BE2C (cell line): ENCODE measurements around the gene UNC45A.

Experiments used
- DNase-seq: peaks from one replicate; pipeline ENCODE4 v3.0.0-alpha.2; 2020
- H3K27me3 ChIP-seq: fragments of 250-450 bp; sonication (Bioruptor Pico); 2 replicates; pipeline ENCODE4 v1.5.1; 2020; ENCODE audit warnings: mild to moderate bottlenecking
- H3K36me3 ChIP-seq: fragments of 250-450 bp; sonication (Bioruptor Pico); 2 replicates; pipeline ENCODE4 v1.5.1; 2020; ENCODE audit warnings: mild to moderate bottlenecking
- H3K4me1 ChIP-seq: fragments of 250-450 bp; sonication (Bioruptor Pico); 2 replicates; pipeline ENCODE4 v1.5.1; 2020
- H3K4me3 ChIP-seq: 2 replicates; pipeline ENCODE4 v1.5.1; 2011; ENCODE audit warnings: low read depth, low read length
- H3K9me3 ChIP-seq: fragments of 250-450 bp; sonication (Bioruptor Pico); 2 replicates; pipeline ENCODE4 v1.5.1; 2020
- CTCF ChIP-seq: IDR thresholded peaks from 2 replicates; pipeline ENCODE4 v1.5.1; 2012; ENCODE audit warnings: mild to moderate bottlenecking, low read depth, low read length

The UNC45A gene

GRCh38 chr15:90966262-90966661, 31.2 kb downstream of the UNC45A start:
- TF ChIP-seq CTCF: no peak
- DNase-seq: no peak
- no peaks in the 10 kb centered on the region for H3K9me3 ChIP-seq
- H3K4me1 ChIP-seq: no peaks in the 10 kb centered on the region
- H3K27me3 ChIP-seq: no peaks in the 10 kb centered on the region
- H3K4me3 ChIP-seq: no peak overlapping the region
- H3K36me3 ChIP-seq: peaks cover 94% of the 10 kb centered on the region

- no peak for DNase-seq
- H3K36me3 ChIP-seq: peaks cover 91% of the 10 kb centered on the region
- no peaks in the 10 kb centered on the region for H3K9me3 ChIP-seq
- no peaks in the 10 kb centered on the region for H3K4me1 ChIP-seq
- H3K27me3 ChIP-seq: no peaks in the 10 kb centered on the region
- no peak for TF ChIP-seq CTCF
- no peak overlapping the region for H3K4me3 ChIP-seq
These were observed 32.1 kb downstream of the UNC45A start for GRCh38 chr15:90967206-90967605.

GRCh38 chr15:90968434-90968833, 33.3 kb downstream of the UNC45A start:
- no peaks in the 10 kb centered on the region for H3K27me3 ChIP-seq
- no peaks in the 10 kb centered on the region for H3K4me1 ChIP-seq
- H3K36me3 ChIP-seq: peaks cover 91% of the 10 kb centered on the region
- H3K9me3 ChIP-seq: no peaks in the 10 kb centered on the region
- H3K4me3 ChIP-seq: no peak overlapping the region
- no peak for TF ChIP-seq CTCF
- no peak for DNase-seq

- Histone ChIP-seq H3K4me3 (no peak overlapping the region), H3K4me1 (no peaks in the 10 kb centered on the region), H3K36me3 (peaks cover 94% of the 10 kb centered on the region), H3K27me3 (no peaks in the 10 kb centered on the region), H3K9me3 (no peaks in the 10 kb centered on the region)
- DNase-seq: no peak
- TF ChIP-seq CTCF: no peak
These were observed 35.2 kb downstream of the UNC45A start for GRCh38 chr15:90970274-90970673.

GRCh38 chr15:90972133-90972532, 37.0 kb downstream of the UNC45A start:
- H3K36me3 ChIP-seq: peaks cover 95% of the 10 kb centered on the region
- no peaks in the 10 kb centered on the region for H3K9me3 ChIP-seq
- no peak overlapping the region for H3K4me3 ChIP-seq
- no peaks in the 10 kb centered on the region for H3K4me1 ChIP-seq
- no peak for DNase-seq
- TF ChIP-seq CTCF: no peak
- no peaks in the 10 kb centered on the region for H3K27me3 ChIP-seq

- Histone ChIP-seq H3K4me3 (no peak overlapping the region), H3K27me3 (no peaks in the 10 kb centered on the region), H3K4me1 (no peaks in the 10 kb centered on the region), H3K9me3 (no peaks in the 10 kb centered on the region), H3K36me3 (peaks cover 91% of the 10 kb centered on the region)
- DNase-seq: no peak
- TF ChIP-seq CTCF: no peak
These were observed 39.1 kb downstream of the UNC45A start for GRCh38 chr15:90974216-90974615.
